Measurements from ENCODE around the gene SRI.
"Not testable (repeated sequence)": the region's sequence is repeated elsewhere in the genome, so short reads cannot be mapped to it uniquely, and the experiment has no call there.

The SRI gene

GRCh38 chr7:88183051-88183450 is 36.8 kb downstream of the SRI start:
- no peak for TF ChIP-seq CTCF (conservative IDR thresholded peaks at IDR 0.05)
- no peak for TF ChIP-seq ZFX (IDR thresholded peaks at IDR 0.05)
- no peak overlapping the region for H3K27ac ChIP-seq

GRCh38 chr7:88176190-88176589 is 43.6 kb downstream of the SRI start:
- TF ChIP-seq CTCF (conservative IDR thresholded peaks at IDR 0.05) (no peak), ZFX (IDR thresholded peaks at IDR 0.05) (no peak)
- no peak overlapping the region for H3K27ac ChIP-seq

- H3K27ac ChIP-seq: no peak overlapping the region
- TF ChIP-seq ZFX (IDR thresholded peaks at IDR 0.05) (no peak), CTCF (conservative IDR thresholded peaks at IDR 0.05) (no peak)
These were observed 47.0 kb downstream of the SRI start for GRCh38 chr7:88172842-88173241.

GRCh38 chr7:88169717-88170320 is 50.0 kb downstream of the SRI start:
- H3K27ac ChIP-seq: no peak overlapping the region
- peak; percentile 87 for TF ChIP-seq CTCF (conservative IDR thresholded peaks at IDR 0.05)
- no peak for TF ChIP-seq ZFX (IDR thresholded peaks at IDR 0.05)

GRCh38 chr7:88167721-88168120 is 52.1 kb downstream of the SRI start:
- TF ChIP-seq CTCF (conservative IDR thresholded peaks at IDR 0.05): no peak

GRCh38 chr7:88167223-88167622 is 52.6 kb downstream of the SRI start:
- no peak for TF ChIP-seq ZFX (IDR thresholded peaks at IDR 0.05)
- no peak overlapping the region for H3K27ac ChIP-seq

More at GRCh38 chr7:88167721-88168120, 52.1 kb downstream of the SRI start:
- H3K27ac ChIP-seq: no peak overlapping the region

- TF ChIP-seq CTCF (conservative IDR thresholded peaks at IDR 0.05) (no peak), ZFX (IDR thresholded peaks at IDR 0.05) (no peak)
- no peak overlapping the region for H3K27ac ChIP-seq
These were observed 54.1 kb downstream of the SRI start for GRCh38 chr7:88165697-88166096.

GRCh38 chr7:88159741-88160140 is 60.1 kb downstream of the SRI start:
- not testable (repeated sequence) for H3K27ac ChIP-seq
